T-cell (primary cell): ENCODE measurements around the gene ZNF282. TPM values are rescaled to one million over a fixed set of nuclear protein-coding genes. Genes with fewer than 3 reads are reported as not detected.

ENCODE experiments used
- ATAC-seq, 4 experiments: fragments of 200-7000 bp in 3 of 4; fragments of 150-1000 bp in 1 of 4; cut with Tn5 transposase; replicated peaks in 1 of 4; 1 replicate in 3 of 4; 2 replicates in 1 of 4; pipeline ENCODE4 v1.10.0; 2021; ENCODE audit warnings: moderate library complexity in 3 of 4, mild to moderate bottlenecking in 2 of 4, moderate number of reproducible peaks in 1 of 4
- CTCF ChIA-PET, 2 donors: fragments of 300-600 bp; sonication (Branson Sonifier 250); formaldehyde crosslinking; loops; one replicate each; lab custom pipeline; 2022; ENCODE audit warnings: antibody characterized with exemption in 2 of 2; lab: Charles Lee
- POLR2A ChIA-PET, 2 donors: fragments of 300-600 bp; sonication (Branson Sonifier 250); formaldehyde crosslinking; loops; one replicate each; lab custom pipeline; 2022; ENCODE audit warnings: antibody characterized with exemption in 2 of 2; lab: Charles Lee
- DNase-seq, 35 experiments: peaks; one replicate each; pipeline versions ENCODE4 v3.0.0 to v3.0.0-alpha.2; 2013 to 2023
- H3K27ac ChIP-seq: one replicate; pipeline ENCODE4 v1.5.1; 2013; ENCODE audit warnings: low read length
- H3K27me3 ChIP-seq, 2 experiments: replicated peaks in 1 of 2; 1 replicate in 1 of 2; 2 replicates in 1 of 2; pipeline versions ENCODE4 v1.6.1 to v1.7.0; 2013; ENCODE audit warnings: low read length in 1 of 2, mixed read lengths in 1 of 2; ENCODE audit not compliant: control insufficient read depth in 2 of 2, insufficient read depth in 2 of 2; ENCODE audit errors: extremely low read depth in 1 of 2
- H3K36me3 ChIP-seq, 2 donors: 1 replicate in 1 of 2; 2 replicates in 1 of 2; pipeline versions ENCODE4 v1.6.1 to v1.7.0; 2013; ENCODE audit warnings: low read length in 1 of 2; ENCODE audit not compliant: control insufficient read depth in 2 of 2, insufficient read depth in 1 of 2; ENCODE audit errors: extremely low read depth in 1 of 2
- H3K4me1 ChIP-seq, 2 experiments: 1 replicate in 1 of 2; 2 replicates in 1 of 2; pipeline versions ENCODE4 v1.6.1 to v1.7.0; 2013; ENCODE audit warnings: low read length in 2 of 2, mixed read lengths in 1 of 2; ENCODE audit not compliant: insufficient read depth in 2 of 2, control insufficient read depth in 1 of 2; ENCODE audit errors: extremely low read depth in 1 of 2
- H3K4me3 ChIP-seq, 2 donors: 1 replicate in 1 of 2; 2 replicates in 1 of 2; pipeline versions ENCODE4 v1.5.1 to v1.7.0; 2013; ENCODE audit warnings: mild to moderate bottlenecking in 2 of 2, low read length in 1 of 2, moderate library complexity in 1 of 2; ENCODE audit not compliant: control insufficient read depth in 1 of 2; ENCODE audit errors: extremely low read depth in 1 of 2
- H3K9me3 ChIP-seq: 2 replicates; pipeline ENCODE4 v1.7.0; 2013
- H3K27ac Mint-ChIP-seq, 2 donors: one replicate each; pipeline ENCODE4 v1.8.0; 2020 to 2021; ENCODE audit warnings: mild to moderate bottlenecking in 2 of 2, mixed read lengths in 2 of 2
- H3K27me3 Mint-ChIP-seq, 2 donors: one replicate each; pipeline ENCODE4 v1.8.0; 2021 to 2022; ENCODE audit warnings: mixed read lengths in 2 of 2
- H3K36me3 Mint-ChIP-seq: one replicate; pipeline ENCODE4 v1.8.0; 2021; ENCODE audit warnings: mixed read lengths
- H3K4me1 Mint-ChIP-seq, 3 donors: one replicate each; pipeline ENCODE4 v1.8.0; 2020 to 2022; ENCODE audit warnings: mixed read lengths in 3 of 3, mild to moderate bottlenecking in 1 of 3
- H3K4me3 Mint-ChIP-seq, 3 donors: one replicate each; pipeline ENCODE4 v1.8.0; 2020 to 2022; ENCODE audit warnings: mild to moderate bottlenecking in 3 of 3, mixed read lengths in 3 of 3, moderate library complexity in 3 of 3
- H3K9me3 Mint-ChIP-seq, 3 donors: one replicate each; pipeline ENCODE4 v1.8.0; 2020 to 2022; ENCODE audit warnings: mixed read lengths in 3 of 3
- WGBS: methylation state at CpG from one replicate; pipeline ENCODE4 v1.1.5; 2013; ENCODE audit warnings: missing lambda C conversion rate; ENCODE audit not compliant: insufficient coverage; 5-methylcytosine and 5-hydroxymethylcytosine counted together
- total RNA-seq, 35 experiments: library from RNA in 6 of 35; stranded (reverse) in 6 of 35; fragments of 120-200 nt in 1 of 35; gene quantifications; one replicate each; pipeline versions ENCODE4 v1.2.1 to v1.2.4 and lab custom pipeline; 2013 to 2026

Gene ZNF282
- total RNA-seq, 5 donors from 2014 or later (not counting 1 experiment from before 2014, with no cell fraction given), result 14.8 to 29.1 (median 22.4) TPM

DNA sequence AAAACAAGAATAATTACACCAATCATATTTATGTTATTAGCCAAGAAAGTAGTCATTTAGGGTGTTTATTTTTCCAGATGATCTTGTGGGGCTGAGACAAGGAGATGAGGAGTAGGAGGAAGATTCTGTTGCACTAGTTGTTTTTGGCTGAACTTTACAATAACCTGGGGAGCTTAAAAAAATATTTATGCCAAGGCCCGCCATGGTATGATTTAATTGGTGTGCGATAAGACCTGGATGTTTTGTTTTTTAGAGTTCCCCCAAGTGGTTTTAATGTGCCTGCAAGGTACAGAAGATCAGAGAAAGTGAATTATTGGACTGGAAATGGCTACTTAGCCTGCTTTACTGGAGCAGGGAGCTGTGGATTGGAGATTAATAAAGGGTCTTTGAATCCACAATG lies 7.1 kb upstream of the ZNF282 start:
- CTCF ChIA-PET, result interaction anchor here in 1 of 2 donors (0.6 kb wide), 2 partner anchors 18 to 28 kb away, joined by 5 read pairs; no protein-coding TSS in a partner anchor
- Mint-ChIP-seq H3K27ac (no peak overlapping the region), H3K36me3 (no peaks in the 10 kb centered on the region), H3K9me3 (no peaks in the 10 kb centered on the region), H3K4me3 (no peak overlapping the region), H3K4me1 (peaks cover 0 to 11% (median 3%) of the 10 kb centered on the region in 3 donors), H3K27me3 (no peaks in the 10 kb centered on the region)
- Histone ChIP-seq H3K36me3 (no peaks in the 10 kb centered on the region), H3K4me1 (no peaks in the 10 kb centered on the region), H3K27me3 (no peaks in the 10 kb centered on the region), H3K27ac (no peak overlapping the region), H3K9me3 (no peaks in the 10 kb centered on the region), H3K4me3 (no peak overlapping the region)
- no peak for ATAC-seq
- DNase-seq, result no peak
- POLR2A ChIA-PET, result interaction anchor here in 1 of 2 donors (0.5 kb wide), 1 partner anchor 198 kb away, joined by 3 read pairs; no protein-coding TSS in a partner anchor
- 94% methylated on average over 2 of the region's 2 CpGs for WGBS

DNA sequence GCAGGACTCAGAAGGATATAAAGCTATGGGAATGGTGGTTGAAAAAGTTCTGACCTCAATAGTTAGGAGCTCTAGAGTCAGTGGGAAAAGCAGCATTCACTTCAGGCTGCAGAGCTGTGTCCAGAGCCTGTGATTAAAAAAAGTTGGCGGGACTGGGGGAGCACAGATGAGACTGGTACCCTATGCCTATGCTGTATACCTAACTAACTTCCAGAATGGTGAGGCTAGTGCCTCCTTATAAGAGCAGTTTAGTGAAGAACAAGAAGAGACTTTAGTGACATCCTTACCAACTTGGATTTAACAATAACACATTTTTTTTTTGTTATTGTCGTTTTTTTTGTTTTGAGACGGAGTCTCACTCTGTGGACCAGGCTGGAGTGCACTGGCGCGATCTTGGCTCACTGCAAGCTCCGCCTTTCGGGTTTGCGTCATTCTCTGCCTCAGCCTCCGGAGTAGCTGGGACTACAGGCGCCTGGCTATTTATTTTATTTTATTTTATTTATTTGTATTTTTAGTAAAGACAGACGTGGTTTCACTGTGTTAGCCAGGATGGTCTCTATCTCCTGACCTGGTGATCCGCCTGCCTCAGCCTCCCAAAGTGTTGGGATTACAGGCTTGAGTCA lies 6.6 kb upstream of the ZNF282 start:
- ATAC-seq (no peak), DNase-seq (no peak)
- Mint-ChIP-seq H3K4me1 (peaks cover 0 to 11% (median 3%) of the 10 kb centered on the region in 3 donors), H3K4me3 (no peak overlapping the region), H3K9me3 (no peaks in the 10 kb centered on the region), H3K36me3 (no peaks in the 10 kb centered on the region), H3K27me3 (no peaks in the 10 kb centered on the region), H3K27ac (no peak overlapping the region)
- ChIA-PET POLR2A (no interaction called here), CTCF (interaction anchor here (0.7 kb wide), 2 partner anchors 40 to 232 kb away, joined by 3 read pairs; no protein-coding TSS in a partner anchor)
- H3K36me3 ChIP-seq, result no peaks in the 10 kb centered on the region
- no peaks in the 10 kb centered on the region for H3K9me3 ChIP-seq
- WGBS, result 70% methylated on average over 2 of the region's 12 CpGs
- H3K27ac ChIP-seq, result no peak overlapping the region
- no peak overlapping the region for H3K4me3 ChIP-seq
- H3K4me1 ChIP-seq, result no peaks in the 10 kb centered on the region
- H3K27me3 ChIP-seq, result peaks cover 0 to under 1% of the 10 kb centered on the region in 2 experiments

DNA sequence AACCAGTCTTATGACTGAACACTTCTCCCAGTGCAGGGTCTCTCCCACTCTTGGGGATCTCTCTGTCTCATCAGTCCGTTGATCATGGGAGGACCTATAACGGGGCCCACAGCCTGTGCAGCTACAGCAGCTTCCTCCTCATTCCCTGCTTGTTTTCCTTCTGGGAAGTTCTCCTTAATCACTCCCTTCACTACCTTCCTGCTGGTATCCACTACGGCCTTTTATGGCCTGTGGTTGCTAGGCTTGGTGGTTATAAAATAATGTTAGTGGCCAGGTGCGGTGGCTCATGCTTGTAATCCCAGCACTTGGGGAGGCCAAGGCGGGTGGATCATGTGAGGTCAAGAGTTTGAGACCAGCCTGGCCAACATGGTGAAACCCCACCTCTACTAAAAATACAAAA lies 3.5 kb upstream of the ZNF282 start:
- ChIA-PET POLR2A (no interaction called here), CTCF (interaction anchor here in 1 of 2 donors (0.6 to 0.7 kb wide), 2 partner anchors 150 to 431 kb away, joined by 3 to 8 read pairs; no protein-coding TSS in a partner anchor)
- peaks cover 9 to 26% (median 11%) of the 10 kb centered on the region in 3 donors for H3K4me1 Mint-ChIP-seq
- H3K27me3 Mint-ChIP-seq, result no peaks in the 10 kb centered on the region
- H3K9me3 Mint-ChIP-seq, result no peaks in the 10 kb centered on the region
- Histone ChIP-seq H3K36me3 (no peaks in the 10 kb centered on the region), H3K27me3 (peaks cover 0 to 2% of the 10 kb centered on the region in 2 experiments), H3K27ac (no peak overlapping the region), H3K9me3 (no peaks in the 10 kb centered on the region), H3K4me3 (no peak overlapping the region), H3K4me1 (peaks cover 2 to 17% of the 10 kb centered on the region in 2 experiments)
- no peak overlapping the region for H3K27ac Mint-ChIP-seq
- no CpG with 5 or more reads among the region's 5 CpGs for WGBS
- no peak for DNase-seq
- no peaks in the 10 kb centered on the region for H3K36me3 Mint-ChIP-seq
- peak overlapping the region in 2 of 3 donors; percentile 68 to 83 for H3K4me3 Mint-ChIP-seq
- ATAC-seq, result no peak

DNA sequence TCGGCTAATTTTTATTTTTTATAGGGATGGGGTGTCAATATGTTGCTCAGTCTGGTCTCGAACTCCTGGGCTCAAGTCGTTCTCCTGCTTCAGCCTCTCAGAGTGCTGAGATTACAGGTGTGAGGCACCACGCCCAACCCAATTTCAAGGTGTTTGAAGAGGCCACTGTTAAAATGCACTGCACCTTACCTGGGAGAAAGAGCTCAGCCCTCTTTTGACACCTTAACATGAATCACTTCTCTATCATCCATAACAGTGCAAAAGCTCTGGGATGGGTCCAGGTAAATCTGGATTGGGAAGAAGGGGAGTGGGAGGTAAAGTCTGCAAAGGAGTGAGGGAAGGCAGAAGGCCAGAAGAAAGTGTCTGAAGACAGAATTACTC lies 557 bp upstream of the ZNF282 start:
- no peaks in the 10 kb centered on the region for H3K27me3 Mint-ChIP-seq
- no peaks in the 10 kb centered on the region for H3K9me3 Mint-ChIP-seq
- ATAC-seq (no peak), DNase-seq (no peak)
- Histone ChIP-seq H3K36me3 (peaks cover 0 to 12% of the 10 kb centered on the region in 2 donors), H3K9me3 (no peaks in the 10 kb centered on the region), H3K4me3 (peak overlapping the region; percentile 88 to 90), H3K4me1 (peaks cover 2 to 21% of the 10 kb centered on the region in 2 experiments), H3K27me3 (peaks cover 0 to 2% of the 10 kb centered on the region in 2 experiments), H3K27ac (no peak overlapping the region)
- ChIA-PET CTCF (interaction anchor here (0.5 to 1.1 kb wide), 6 partner anchors 9 to 91 kb away, joined by 3 to 7 read pairs (median 4); partner anchors contain the start of genes ZNF398 (in 1 of the 2) and ZNF783 (in 1 of the 2)), POLR2A (no interaction called here)
- H3K27ac Mint-ChIP-seq, result peak overlapping the region in 1 of 2 donors; percentile 39
- peak overlapping the region; percentile 78 to 86 (median 82) for H3K4me3 Mint-ChIP-seq
- peaks cover 27 to 45% (median 27%) of the 10 kb centered on the region in 3 donors for H3K4me1 Mint-ChIP-seq
- no CpG with 5 or more reads among the region's 4 CpGs for WGBS
- peaks cover 14% of the 10 kb centered on the region for H3K36me3 Mint-ChIP-seq

DNA sequence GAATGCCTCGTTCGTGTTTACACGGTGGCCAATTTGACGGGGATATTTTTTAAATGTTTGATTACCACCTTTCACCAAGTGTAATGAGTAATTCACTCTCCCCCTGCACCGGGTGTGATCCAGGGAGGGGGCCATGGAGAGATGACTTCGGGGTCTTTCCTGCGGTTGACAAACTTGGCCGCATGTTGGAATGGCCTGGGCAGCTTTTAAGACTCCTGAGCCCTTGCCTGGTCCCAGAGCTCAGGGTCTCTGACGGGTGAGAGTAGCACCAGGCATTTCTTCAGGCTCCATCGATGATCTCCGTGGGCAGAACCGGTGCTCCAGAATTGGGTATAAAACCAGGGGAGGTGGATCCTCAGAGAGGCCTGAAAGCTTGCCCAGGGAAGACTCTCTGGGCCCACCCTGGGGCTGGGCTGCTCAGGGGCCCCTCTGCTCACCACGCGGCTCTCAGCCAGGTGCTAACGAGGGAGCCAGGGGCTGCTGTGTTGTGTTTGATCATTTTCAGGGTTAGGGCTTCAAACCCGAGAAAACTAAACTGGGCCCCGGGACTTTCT lies 882 bp downstream of the ZNF282 start:
- no peaks in the 10 kb centered on the region for H3K9me3 ChIP-seq
- Mint-ChIP-seq H3K9me3 (no peaks in the 10 kb centered on the region), H3K36me3 (peaks cover 26% of the 10 kb centered on the region), H3K4me3 (peak overlapping the region; percentile 86 to 89 (median 88)), H3K27me3 (no peaks in the 10 kb centered on the region), H3K27ac (peak overlapping the region; percentile 85 to 91), H3K4me1 (peaks cover 24 to 51% (median 32%) of the 10 kb centered on the region in 3 donors)
- WGBS, result 4% methylated on average over 12 of the region's 17 CpGs
- DNase-seq (peak in 7 of 35 experiments; percentile 2 to 24 (median 14)), ATAC-seq (peak in 3 of 4 experiments; percentile 2 to 19 (median 7))
- POLR2A ChIA-PET, result no interaction called here
- CTCF ChIA-PET, result no interaction called here
- peak overlapping the region; percentile 88 to 90 for H3K4me3 ChIP-seq
- H3K4me1 ChIP-seq, result peaks cover 2 to 21% of the 10 kb centered on the region in 2 experiments
- H3K27me3 ChIP-seq, result peaks cover 0 to 2% of the 10 kb centered on the region in 2 experiments
- H3K36me3 ChIP-seq, result peaks cover 2 to 25% of the 10 kb centered on the region in 2 donors
- H3K27ac ChIP-seq, result peak overlapping the region; percentile 56

DNA sequence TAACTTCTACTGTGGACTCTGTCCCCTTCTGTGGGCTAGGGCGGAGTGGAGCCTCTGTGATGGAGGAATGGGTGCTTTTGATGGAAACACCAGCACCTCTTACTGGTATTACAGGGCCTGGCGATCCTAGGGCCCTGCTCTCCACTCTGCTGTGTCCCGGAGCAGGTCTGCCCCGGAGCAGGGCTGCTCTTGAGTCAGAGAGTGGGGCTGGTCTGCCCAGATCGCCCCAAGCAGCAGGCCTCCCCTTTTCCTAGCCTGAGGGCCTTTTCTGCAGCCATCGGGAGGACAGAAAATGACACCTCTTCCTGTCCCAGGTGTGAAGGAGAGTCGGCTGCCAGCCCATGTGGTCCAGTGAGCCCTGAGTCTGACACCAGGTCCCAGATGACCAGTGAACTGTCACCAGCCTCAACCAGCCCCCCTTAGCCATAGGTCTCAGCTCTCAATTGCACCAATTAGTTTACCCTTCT lies 1.4 kb downstream of the ZNF282 start:
- H3K9me3 ChIP-seq, result no peaks in the 10 kb centered on the region
- peaks cover 2 to 21% of the 10 kb centered on the region in 2 experiments for H3K4me1 ChIP-seq
- Mint-ChIP-seq H3K27ac (peak overlapping the region; percentile 85 to 91), H3K4me3 (peak overlapping the region; percentile 86 to 89 (median 88)), H3K9me3 (no peaks in the 10 kb centered on the region), H3K36me3 (peaks cover 29% of the 10 kb centered on the region), H3K4me1 (peaks cover 25 to 48% (median 32%) of the 10 kb centered on the region in 3 donors), H3K27me3 (no peaks in the 10 kb centered on the region)
- ChIA-PET CTCF (no interaction called here), POLR2A (no interaction called here)
- WGBS, result 17% methylated on average over 2 of the region's 7 CpGs
- peak overlapping the region; percentile 88 to 90 for H3K4me3 ChIP-seq
- peaks cover 0 to 2% of the 10 kb centered on the region in 2 experiments for H3K27me3 ChIP-seq
- H3K27ac ChIP-seq, result peak overlapping the region; percentile 56
- ATAC-seq, result peak in 1 of 4 experiments; percentile 2
- peaks cover 5 to 25% of the 10 kb centered on the region in 2 donors for H3K36me3 ChIP-seq
- DNase-seq, result peak in 1 of 35 experiments; percentile 13
